ENCODE results near the gene SRGAP2.
"Not testable (repeated sequence)": the region's sequence is repeated elsewhere in the genome, so short reads cannot be mapped to it uniquely, and the experiment has no call there.

SRGAP2 gene

GRCh38 chr1:206234189-206234916 is 31.0 kb downstream of the SRGAP2 start:
- not testable (repeated sequence) for H3K4me1 ChIP-seq (ENCODE audit: control insufficient read depth, insufficient read depth, low read depth, low read length); H3K36me3 ChIP-seq (ENCODE audit: control insufficient read depth in 1 of 2, insufficient read depth in 2 of 2, low read depth in 1 of 2, low read length in 2 of 2); H3K9ac ChIP-seq (ENCODE audit: low read length); H2BK12ac ChIP-seq (ENCODE audit: low read length in 2 of 2); H3K14ac ChIP-seq (ENCODE audit: low read length in 2 of 2); H3K27me3 ChIP-seq (ENCODE audit: control insufficient read depth in 1 of 2, insufficient read depth in 1 of 2, low read length in 2 of 2); H2AFZ ChIP-seq (ENCODE audit: low read depth, low read length); DNase-seq; H4K8ac ChIP-seq (ENCODE audit: low read length); H2BK15ac ChIP-seq (ENCODE audit: low read depth, poor library complexity, severe bottlenecking); H3K18ac ChIP-seq (ENCODE audit: low read depth in 1 of 2, low read length in 2 of 2); H3K4me3 ChIP-seq (ENCODE audit: insufficient read depth in 1 of 2, low read depth in 1 of 2, low read length in 2 of 2); H2AK5ac ChIP-seq (ENCODE audit: low read length, severe bottlenecking); H2BK5ac ChIP-seq (ENCODE audit: low read depth, low read length, poor library complexity, severe bottlenecking); H3K27ac ChIP-seq (ENCODE audit: low read length, poor library complexity, severe bottlenecking); H3K79me1 ChIP-seq (replicated peaks; ENCODE audit: low read length, poor library complexity, severe bottlenecking); H3K9me3 ChIP-seq (ENCODE audit: control insufficient read depth, low read length); H4K91ac ChIP-seq (ENCODE audit: low read length); H3K4ac ChIP-seq (ENCODE audit: low read depth in 1 of 2, low read length in 2 of 2); H3K23ac ChIP-seq (ENCODE audit: low read length in 2 of 2); H2BK120ac ChIP-seq (ENCODE audit: low read depth, low read length); H3K4me2 ChIP-seq (ENCODE audit: low read length, poor library complexity, severe bottlenecking)
- WGBS, result 100% methylated on average over 1 of the region's 3 CpGs

GRCh38 chr1:206235190-206235589 is 31.8 kb downstream of the SRGAP2 start:
- not testable (repeated sequence) for H2BK120ac ChIP-seq (ENCODE audit: low read depth, low read length); H3K27ac ChIP-seq (ENCODE audit: low read length, poor library complexity, severe bottlenecking); H2AK5ac ChIP-seq (ENCODE audit: low read length, severe bottlenecking); H2AFZ ChIP-seq (ENCODE audit: low read depth, low read length); H3K79me1 ChIP-seq (replicated peaks; ENCODE audit: low read length, poor library complexity, severe bottlenecking); H3K4me2 ChIP-seq (ENCODE audit: low read length, poor library complexity, severe bottlenecking); H2BK15ac ChIP-seq (ENCODE audit: low read depth, poor library complexity, severe bottlenecking); H3K4me1 ChIP-seq (ENCODE audit: control insufficient read depth, insufficient read depth, low read depth, low read length); H4K8ac ChIP-seq (ENCODE audit: low read length); H3K4me3 ChIP-seq (ENCODE audit: insufficient read depth in 1 of 2, low read depth in 1 of 2, low read length in 2 of 2); H2BK12ac ChIP-seq (ENCODE audit: low read length in 2 of 2); DNase-seq; H3K23ac ChIP-seq (ENCODE audit: low read length in 2 of 2); H3K9ac ChIP-seq (ENCODE audit: low read length); H3K14ac ChIP-seq (ENCODE audit: low read length in 2 of 2); H4K91ac ChIP-seq (ENCODE audit: low read length); H3K27me3 ChIP-seq (ENCODE audit: control insufficient read depth in 1 of 2, insufficient read depth in 1 of 2, low read length in 2 of 2); H3K18ac ChIP-seq (ENCODE audit: low read depth in 1 of 2, low read length in 2 of 2); H3K36me3 ChIP-seq (ENCODE audit: control insufficient read depth in 1 of 2, insufficient read depth in 2 of 2, low read depth in 1 of 2, low read length in 2 of 2); H2BK5ac ChIP-seq (ENCODE audit: low read depth, low read length, poor library complexity, severe bottlenecking); H3K4ac ChIP-seq (ENCODE audit: low read depth in 1 of 2, low read length in 2 of 2); H3K9me3 ChIP-seq (ENCODE audit: control insufficient read depth, low read length)
- no CpG with 5 or more reads among the region's 2 CpGs for WGBS

- not testable (repeated sequence) for H4K91ac ChIP-seq (ENCODE audit: low read length); H2AFZ ChIP-seq (ENCODE audit: low read depth, low read length); H3K18ac ChIP-seq (ENCODE audit: low read depth in 1 of 2, low read length in 2 of 2); H2BK15ac ChIP-seq (ENCODE audit: low read depth, poor library complexity, severe bottlenecking); H3K27me3 ChIP-seq (ENCODE audit: control insufficient read depth in 1 of 2, insufficient read depth in 1 of 2, low read length in 2 of 2); H3K4ac ChIP-seq (ENCODE audit: low read depth in 1 of 2, low read length in 2 of 2); H2BK120ac ChIP-seq (ENCODE audit: low read depth, low read length); H2BK12ac ChIP-seq (ENCODE audit: low read length in 2 of 2); H3K36me3 ChIP-seq (ENCODE audit: control insufficient read depth in 1 of 2, insufficient read depth in 2 of 2, low read depth in 1 of 2, low read length in 2 of 2); H3K9ac ChIP-seq (ENCODE audit: low read length); DNase-seq; H3K14ac ChIP-seq (ENCODE audit: low read length in 2 of 2); H3K4me3 ChIP-seq (ENCODE audit: insufficient read depth in 1 of 2, low read depth in 1 of 2, low read length in 2 of 2); H3K4me2 ChIP-seq (ENCODE audit: low read length, poor library complexity, severe bottlenecking); H2BK5ac ChIP-seq (ENCODE audit: low read depth, low read length, poor library complexity, severe bottlenecking); H3K27ac ChIP-seq (ENCODE audit: low read length, poor library complexity, severe bottlenecking); H3K23ac ChIP-seq (ENCODE audit: low read length in 2 of 2); H4K8ac ChIP-seq (ENCODE audit: low read length); H3K79me1 ChIP-seq (replicated peaks; ENCODE audit: low read length, poor library complexity, severe bottlenecking); H3K9me3 ChIP-seq (ENCODE audit: control insufficient read depth, low read length); H3K4me1 ChIP-seq (ENCODE audit: control insufficient read depth, insufficient read depth, low read depth, low read length); H2AK5ac ChIP-seq (ENCODE audit: low read length, severe bottlenecking)
- no CpG with 5 or more reads among the region's 4 CpGs for WGBS
Measured at GRCh38 chr1:206240288-206240687, 36.9 kb downstream of the SRGAP2 start.

GRCh38 chr1:206243335-206243734 is 40.0 kb downstream of the SRGAP2 start:
- not testable (repeated sequence) for H3K9ac ChIP-seq (ENCODE audit: low read length); H3K4me1 ChIP-seq (ENCODE audit: control insufficient read depth, insufficient read depth, low read depth, low read length); H3K79me1 ChIP-seq (replicated peaks; ENCODE audit: low read length, poor library complexity, severe bottlenecking); H2BK12ac ChIP-seq (ENCODE audit: low read length in 2 of 2); H4K91ac ChIP-seq (ENCODE audit: low read length); H3K4ac ChIP-seq (ENCODE audit: low read depth in 1 of 2, low read length in 2 of 2); H2BK5ac ChIP-seq (ENCODE audit: low read depth, low read length, poor library complexity, severe bottlenecking); H3K4me2 ChIP-seq (ENCODE audit: low read length, poor library complexity, severe bottlenecking); H3K18ac ChIP-seq (ENCODE audit: low read depth in 1 of 2, low read length in 2 of 2); H3K14ac ChIP-seq (ENCODE audit: low read length in 2 of 2); H3K23ac ChIP-seq (ENCODE audit: low read length in 2 of 2); H3K36me3 ChIP-seq (ENCODE audit: control insufficient read depth in 1 of 2, insufficient read depth in 2 of 2, low read depth in 1 of 2, low read length in 2 of 2); H2BK120ac ChIP-seq (ENCODE audit: low read depth, low read length); H3K4me3 ChIP-seq (ENCODE audit: insufficient read depth in 1 of 2, low read depth in 1 of 2, low read length in 2 of 2); H3K9me3 ChIP-seq (ENCODE audit: control insufficient read depth, low read length); H2BK15ac ChIP-seq (ENCODE audit: low read depth, poor library complexity, severe bottlenecking); H2AK5ac ChIP-seq (ENCODE audit: low read length, severe bottlenecking); H3K27ac ChIP-seq (ENCODE audit: low read length, poor library complexity, severe bottlenecking); H4K8ac ChIP-seq (ENCODE audit: low read length); H3K27me3 ChIP-seq (ENCODE audit: control insufficient read depth in 1 of 2, insufficient read depth in 1 of 2, low read length in 2 of 2); H2AFZ ChIP-seq (ENCODE audit: low read depth, low read length)
- DNase-seq, result peak; percentile 15
- 100% methylated on average over 1 of the region's 3 CpGs for WGBS

Data from mesenchymal stem cell (in vitro differentiated cells and primary cell).